DMS79 treated with DMSO at 0.1 percent for 48 hours (cell line): Measurements from ENCODE around the gene TSPAN13.

ENCODE experiments used
- DNase-seq: peaks from one replicate; lab custom pipeline; 2025; lab: John Stamatoyannopoulos, UW

Gene TSPAN13

DNA sequence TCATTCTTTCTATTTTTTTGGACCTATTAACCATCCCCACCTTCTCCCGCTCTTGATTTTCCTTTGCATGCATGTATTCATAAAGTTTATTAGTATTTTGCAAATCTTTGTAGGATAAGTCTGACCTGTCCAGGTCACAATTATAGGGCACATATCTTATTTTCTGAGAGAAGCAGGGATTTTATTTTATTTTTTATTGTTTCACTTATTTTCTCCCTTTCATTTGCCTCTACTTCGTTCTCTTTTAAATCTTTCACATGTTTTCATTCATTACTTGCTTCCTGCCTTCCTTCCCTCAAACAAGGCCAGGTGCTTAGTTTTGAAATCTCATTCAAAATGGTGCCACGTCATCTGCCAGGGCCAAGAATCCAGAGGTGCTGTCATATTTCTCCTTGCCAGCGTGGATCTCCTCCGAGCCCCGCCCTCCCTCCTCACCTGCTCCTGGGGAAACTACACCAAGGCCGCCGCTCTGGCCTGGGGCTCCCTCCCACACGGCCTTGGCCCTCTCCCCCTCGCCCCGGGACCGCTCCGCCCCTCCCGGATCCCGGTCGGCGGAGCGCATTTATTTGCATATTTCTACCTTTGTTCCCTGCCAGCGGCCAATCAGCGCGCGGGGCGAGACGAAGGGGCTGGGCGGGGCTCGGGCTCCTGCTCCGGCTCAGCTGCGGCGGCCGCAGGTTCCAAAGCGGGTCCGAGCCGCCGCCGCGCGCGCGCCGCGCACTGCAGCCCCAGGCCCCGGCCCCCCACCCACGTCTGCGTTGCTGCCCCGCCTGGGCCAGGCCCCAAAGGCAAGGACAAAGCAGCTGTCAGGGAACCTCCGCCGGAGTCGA, at the start of gene TSPAN13:
TSPAN13 (plus strand) TSS at position 654 of the 830 bp plus-strand sequence. CDS start 213 bp downstream, outside the sequence.
- DNase-seq = peak; percentile 95

DNA sequence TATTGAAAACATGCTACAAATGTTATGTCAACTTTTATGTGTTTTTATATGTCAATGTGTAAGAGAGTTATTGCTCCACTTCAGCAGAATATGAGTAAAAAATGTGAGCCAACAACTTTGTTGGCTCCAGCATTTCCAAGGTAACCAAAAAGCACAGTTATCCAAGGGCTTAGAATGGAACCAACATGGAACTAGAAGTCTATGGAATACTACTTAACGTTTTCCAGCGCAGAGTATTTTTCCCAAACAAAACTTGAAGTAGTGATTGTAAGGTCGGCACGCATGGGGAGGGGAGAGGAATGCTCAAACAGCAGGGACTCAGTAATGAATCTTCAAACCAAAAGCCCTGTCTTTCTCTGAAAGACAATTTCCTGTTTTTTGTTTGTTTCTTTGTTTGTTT, 45.0 kb upstream of the TSPAN13 start:
- DNase-seq = no peak

DNA sequence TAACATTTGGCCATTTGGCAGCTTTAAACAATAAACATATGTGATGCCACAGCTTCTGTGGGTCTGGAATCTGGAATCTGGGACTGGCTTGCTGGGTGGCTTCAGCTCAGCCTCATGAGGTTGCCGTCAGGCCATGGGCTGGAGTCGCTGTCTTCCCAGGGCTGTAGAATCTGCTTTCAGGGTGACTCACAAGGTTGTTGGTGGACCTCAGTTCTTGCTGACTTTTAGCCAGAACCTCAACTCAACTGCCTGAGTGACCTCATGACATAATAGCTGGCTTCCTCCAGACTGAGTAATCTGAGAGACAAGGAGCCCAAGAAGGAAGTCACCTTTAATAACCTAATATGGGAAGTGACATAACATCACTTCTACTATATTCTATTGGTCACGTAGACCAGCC, 44.6 kb upstream of the TSPAN13 start:
- DNase-seq = no peak

DNA sequence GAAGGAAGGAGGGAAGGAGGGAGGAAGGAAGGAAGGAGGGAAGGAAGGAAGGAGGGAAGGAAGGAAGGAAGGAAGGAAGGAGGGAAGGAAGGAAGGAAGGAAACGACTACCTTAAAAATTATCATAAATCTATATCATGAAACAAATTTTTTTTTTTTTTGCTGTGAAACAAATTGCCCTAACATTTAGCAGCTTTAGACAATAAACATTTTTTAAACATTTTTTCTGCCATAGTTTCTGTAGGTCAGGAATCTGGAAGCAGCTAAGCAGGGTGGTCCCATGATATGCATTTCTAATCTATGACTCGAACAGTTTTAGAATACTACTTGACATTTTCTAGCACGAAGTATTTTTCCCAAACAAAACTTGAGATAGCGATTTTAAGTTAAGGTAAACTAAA, 42.9 kb upstream of the TSPAN13 start:
- DNase-seq = no peak

DNA sequence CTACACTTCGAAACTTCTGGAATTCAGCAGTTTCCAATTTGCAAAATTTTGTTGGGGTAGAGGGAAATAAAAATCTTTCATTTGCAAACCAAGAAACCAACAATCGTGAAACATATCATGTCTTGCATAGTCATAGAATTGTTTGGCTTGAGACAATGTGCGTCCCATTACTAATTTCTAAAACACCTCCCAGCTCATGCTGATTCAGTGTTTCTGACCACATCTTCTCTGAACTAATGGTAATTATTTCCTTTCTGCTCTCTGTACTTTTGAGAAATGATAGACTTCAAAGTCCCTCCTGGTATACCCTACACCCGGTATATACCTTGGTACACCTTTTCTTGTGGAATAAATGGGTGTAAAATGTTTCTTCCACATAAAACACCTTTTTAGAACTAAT, 41.8 kb upstream of the TSPAN13 start:
- DNase-seq = no peak

DNA sequence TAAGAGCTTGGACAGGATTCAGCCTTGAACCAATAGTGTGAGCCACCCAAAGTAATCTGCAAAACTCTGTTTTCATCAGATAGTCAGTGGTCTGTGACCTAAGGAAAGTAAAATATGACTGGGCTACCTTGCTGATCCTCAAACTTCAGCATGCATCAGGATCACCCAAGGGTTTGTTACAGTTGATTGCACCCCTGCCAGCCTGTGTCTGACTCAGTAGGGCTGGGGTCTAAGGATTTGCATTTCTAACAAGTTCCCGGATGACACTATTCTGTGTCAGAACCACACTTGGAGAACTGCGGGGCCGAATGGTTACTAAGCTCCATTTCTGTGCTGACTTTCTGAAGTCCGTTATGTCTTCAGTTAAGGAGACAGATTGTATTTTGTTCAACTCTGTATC, 40.6 kb upstream of the TSPAN13 start:
- DNase-seq = no peak

DNA sequence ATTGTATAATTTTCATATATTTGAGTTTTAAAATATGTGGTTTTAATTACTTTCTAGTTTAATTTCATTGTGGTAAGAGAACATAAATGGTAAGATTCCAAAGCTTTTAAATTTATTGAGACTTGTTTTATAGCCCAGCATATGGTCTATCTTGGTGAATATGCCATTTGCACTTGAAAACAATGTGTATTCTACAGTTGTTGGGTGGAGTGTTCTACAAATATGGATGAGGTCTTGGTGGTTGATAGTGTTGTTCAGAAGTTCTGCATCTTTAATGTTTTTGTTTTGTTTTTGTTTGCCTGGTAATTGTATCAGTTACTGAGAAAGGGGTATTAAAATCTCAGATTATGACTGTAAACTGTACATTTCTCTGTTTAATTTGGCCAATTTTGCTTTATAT, 37.6 kb upstream of the TSPAN13 start:
- DNase-seq = no peak

DNA sequence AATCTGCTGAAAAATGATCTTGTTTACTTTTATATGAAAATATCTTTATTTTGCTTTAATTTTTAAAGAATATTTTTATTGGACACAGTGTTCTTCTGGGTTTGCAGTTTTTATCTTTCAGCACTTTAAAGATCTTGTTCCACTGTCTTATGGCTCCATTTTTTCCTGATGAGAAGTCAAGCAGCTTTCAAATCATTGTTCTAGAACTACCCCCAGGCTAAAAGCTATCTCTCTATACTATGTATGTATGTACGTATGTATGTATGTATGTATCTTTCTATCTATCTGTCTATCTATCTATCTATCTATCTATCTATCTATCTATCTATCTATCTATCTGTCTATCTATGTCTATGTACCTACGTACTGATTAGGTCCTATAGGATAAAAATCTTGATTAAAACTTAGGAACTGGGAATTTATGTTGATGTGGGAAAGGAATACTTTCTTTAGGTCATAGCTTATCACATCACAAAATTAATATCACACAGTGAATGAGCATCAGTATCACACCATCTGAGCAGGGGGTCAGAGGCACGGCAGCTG, 35.4 kb upstream of the TSPAN13 start:
- no peak for DNase-seq

DNA sequence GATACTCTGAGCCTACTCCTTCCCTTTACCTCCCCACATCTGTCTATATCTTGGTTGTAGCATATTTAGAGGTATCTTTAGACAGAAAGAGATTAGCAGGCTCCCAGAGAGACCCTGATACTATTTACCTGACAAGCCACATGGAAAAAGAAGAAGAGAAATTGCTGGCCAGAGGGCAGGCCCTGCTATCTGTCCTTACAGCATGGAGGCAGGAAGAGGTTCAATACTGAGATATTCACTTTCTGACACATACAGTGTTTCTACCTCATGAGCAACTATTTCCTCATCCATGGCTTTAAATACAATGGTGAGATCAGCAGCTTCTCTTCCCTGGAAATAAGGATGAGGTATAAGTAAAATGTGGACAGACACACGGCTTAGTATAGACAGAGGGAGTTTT, 33.9 kb upstream of the TSPAN13 start:
- no peak for DNase-seq

DNA sequence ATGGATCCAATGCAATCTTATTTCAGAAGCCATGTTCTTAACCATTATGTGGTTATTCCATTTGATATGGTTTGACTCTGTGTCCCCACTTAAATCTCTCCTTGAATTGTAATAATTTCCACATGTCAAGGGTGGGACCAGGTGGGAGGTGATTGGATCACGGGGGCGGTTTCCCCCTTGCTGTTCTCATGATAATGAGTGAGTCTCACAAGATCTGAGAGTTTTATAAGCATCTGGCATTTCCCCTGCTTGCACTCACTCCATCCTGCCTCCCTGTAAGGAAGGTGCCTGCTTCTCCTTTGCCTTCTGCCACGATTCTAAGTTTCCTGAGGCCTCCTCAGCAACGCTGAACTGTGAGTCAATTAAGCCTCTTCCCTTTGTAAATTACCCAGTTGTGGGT, 32.0 kb upstream of the TSPAN13 start:
- no peak for DNase-seq

DNA sequence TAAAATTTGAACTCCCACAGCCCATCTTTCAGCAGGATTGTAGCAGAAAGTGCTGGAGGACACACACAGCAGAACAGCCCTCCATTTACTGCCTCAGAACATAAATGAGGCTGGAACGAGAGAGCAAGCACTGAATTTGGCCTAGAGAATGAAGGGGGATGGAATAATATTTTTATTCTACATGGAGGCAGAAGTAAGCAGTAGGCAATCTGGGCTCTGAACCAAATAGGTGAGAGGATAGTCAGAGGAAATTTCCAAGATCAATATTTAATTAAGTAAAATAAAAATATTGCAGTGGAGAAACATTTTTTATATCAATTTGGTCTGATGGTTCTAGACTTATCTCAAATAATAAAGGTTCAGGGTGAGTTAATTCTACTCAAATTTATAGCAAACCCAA, 29.2 kb upstream of the TSPAN13 start:
- DNase-seq = no peak

DNA sequence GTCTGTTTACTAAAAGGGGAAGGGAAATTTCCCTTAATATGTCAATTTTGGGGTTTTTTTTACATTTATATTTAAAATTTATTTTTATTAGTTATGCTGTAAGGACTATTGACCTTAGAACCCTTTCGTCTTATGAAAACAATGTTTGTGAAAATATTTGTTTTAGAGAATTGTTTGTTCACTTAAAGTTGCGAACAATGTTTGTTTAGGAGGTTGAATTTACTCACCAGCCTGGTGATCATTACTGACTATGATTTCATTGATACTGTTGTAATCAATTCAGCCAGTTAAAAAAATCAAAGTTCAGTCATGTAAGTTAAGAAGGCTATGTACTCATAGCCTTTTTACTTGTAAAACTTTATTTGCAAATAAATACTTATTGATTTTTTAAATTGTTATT, 27.4 kb upstream of the TSPAN13 start:
- DNase-seq = no peak

DNA sequence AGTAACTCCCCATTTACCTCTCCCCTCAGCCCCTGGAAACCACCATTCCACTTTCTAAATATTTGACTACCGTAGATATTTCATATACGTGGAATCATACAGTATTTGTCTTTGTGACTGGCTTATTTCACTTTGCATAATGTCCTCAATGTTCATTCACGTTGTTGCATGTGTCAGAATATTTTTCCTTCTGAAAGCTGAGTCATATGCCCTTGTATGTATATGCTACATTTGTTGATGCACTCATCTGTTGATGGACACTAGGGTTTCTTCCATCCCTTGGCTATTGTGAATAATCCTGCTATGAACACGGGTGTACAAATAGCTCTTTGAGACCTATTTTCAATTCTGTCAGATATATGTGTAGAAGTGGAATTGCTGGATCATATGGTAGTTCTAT, 25.8 kb upstream of the TSPAN13 start:
- no peak for DNase-seq

DNA sequence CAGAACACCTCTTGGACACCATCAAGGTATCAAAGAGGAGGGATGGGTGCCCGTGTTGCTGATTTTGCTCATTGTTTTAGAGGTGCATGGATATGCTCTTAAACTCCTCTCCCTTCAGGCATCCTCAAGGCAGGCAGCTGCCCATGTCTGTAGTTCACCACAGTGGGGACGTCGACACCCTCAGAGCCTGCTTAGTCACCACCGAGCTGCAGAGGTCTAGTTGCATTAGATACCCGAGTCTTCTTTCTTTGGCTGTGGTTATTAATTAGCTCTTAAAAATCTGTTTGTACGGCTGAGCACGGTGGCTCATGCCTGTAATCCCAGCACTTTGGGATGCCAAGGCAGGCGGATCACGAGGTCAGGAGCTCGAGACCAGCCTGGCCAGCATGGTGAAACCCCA, 24.7 kb upstream of the TSPAN13 start:
- no peak for DNase-seq

DNA sequence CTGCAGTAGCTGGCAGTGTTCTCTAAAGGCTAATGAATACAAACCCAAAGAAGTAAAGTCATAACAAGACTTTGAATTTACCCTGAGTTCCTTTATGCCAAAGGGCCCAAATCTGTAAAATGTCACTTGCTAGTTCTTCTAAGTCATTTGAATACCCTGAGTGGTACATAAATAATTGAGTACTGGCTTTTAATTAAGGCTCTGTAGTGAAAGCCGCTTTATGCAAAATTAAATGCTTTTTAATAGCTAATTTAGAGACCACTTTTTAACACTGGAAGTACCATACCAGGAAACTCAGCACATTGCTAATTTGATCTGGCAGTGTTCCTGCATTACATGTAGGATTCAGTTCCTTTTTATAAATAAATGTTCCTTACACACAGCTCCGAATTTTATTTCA, 24.0 kb upstream of the TSPAN13 start:
- no peak for DNase-seq

DNA sequence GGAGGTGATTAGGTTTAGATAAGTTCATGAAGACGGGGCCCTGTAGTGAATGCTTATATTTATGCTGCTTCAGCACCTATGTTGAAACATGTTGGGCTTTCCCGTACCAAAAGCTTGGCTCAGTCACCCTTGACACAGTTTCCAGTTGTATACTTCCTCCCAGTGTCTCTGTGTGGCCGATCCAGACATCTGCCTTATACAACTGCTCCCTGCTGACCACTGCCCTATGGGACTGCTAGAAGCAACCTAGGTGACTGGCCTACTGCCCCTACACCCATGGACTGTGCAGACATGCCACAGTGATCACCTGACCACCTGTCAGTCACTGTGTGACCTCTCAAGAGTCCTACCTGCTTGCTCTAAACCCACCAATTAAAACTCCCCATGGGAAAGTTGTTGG, 22.6 kb upstream of the TSPAN13 start:
- DNase-seq = no peak

DNA sequence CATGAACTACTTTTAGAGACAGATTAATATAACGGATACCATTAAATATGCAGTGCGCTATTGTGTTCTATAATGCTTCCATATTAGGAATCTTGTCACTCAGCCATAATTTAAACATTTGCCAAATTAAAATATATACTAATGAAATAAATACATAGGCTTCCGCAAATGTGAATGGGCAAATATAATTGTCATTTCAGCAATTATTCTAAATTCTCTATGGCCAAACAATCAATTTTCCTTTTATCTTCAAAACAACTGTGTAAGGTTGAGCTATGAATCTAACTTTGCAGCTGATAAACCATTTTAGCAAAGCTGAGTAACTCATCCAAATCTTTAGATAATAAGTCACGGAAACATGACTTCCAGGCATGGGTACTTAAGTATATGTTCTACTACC, 20.7 kb upstream of the TSPAN13 start:
- DNase-seq = no peak

DNA sequence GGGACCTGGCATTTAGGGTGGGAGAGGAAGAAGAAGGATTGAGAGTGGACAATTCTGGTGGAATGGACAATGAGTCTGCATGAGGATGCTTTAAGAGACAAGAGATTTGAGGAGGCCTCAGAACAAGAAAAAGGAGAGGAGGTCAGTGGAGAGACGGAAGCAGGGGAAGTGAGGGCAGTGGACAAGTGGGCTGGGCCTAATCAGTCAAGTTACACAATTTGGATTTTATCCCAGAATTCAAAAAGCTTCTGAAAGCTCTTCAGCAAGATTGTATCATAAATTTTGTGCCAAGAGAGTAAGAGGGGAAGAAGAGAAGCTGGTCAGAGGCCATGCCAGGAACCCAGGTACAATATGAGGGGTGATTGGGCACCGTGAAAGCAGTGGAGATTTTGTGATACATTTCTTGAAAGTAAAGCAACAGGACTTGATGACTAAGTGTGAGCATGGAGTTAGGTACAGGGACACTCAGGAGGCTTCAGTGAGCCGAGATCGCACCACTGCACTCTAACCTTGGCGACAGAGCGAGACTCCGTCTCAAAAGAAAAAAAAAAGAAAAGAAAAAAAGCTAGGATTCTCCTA, 19.3 kb upstream of the TSPAN13 start:
- DNase-seq = no peak

DNA sequence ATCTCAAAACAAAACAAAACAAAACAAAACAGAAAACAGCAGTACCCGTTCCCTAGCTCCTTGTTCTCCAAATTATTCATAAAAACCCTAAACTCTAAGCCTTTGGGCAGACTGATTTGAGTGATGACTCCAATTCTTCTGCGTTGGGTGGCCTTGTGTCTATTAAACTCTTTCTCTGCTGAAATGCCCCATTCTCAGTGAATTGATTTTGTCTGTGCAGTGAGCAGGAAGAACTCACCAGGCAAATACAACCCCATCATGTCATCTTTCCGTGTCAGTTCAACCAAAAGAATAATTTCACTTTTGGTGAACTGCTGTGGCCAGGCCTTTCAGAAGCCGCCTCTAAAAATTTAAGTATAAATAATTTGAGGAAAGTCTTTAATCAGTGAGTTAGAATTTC, 18.5 kb upstream of the TSPAN13 start:
- no peak for DNase-seq

DNA sequence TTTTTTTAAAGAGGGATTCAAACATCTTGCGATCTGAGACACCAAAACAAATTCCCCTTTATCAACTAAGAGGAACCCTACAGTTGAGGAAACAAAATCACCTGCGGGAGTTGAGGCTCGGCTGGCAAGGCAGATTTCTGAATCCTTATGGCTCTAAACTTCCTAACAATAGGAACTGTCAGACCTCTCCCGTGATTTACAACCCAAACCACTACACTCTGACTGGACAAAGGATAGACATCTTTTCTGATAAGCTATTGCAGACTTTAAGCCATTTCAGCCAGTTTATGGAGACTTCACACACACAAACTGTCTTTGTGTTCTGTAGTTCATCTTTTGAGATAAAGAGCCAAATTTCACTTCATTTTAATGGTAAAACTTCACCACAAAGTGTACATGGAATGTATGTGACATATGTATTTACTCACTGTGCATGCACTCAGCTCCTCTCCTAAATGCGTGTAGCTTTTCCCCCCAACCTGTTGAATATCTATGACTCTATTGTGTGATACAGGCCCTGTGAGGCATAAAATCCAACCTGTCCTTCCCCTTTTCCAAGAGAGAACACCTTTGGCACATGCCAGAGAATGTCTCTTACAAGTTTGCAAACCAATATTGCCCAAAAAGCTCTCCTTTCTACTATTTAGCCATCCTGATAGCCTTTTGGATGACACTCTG, 15.4 kb upstream of the TSPAN13 start:
- DNase-seq = no peak

DNA sequence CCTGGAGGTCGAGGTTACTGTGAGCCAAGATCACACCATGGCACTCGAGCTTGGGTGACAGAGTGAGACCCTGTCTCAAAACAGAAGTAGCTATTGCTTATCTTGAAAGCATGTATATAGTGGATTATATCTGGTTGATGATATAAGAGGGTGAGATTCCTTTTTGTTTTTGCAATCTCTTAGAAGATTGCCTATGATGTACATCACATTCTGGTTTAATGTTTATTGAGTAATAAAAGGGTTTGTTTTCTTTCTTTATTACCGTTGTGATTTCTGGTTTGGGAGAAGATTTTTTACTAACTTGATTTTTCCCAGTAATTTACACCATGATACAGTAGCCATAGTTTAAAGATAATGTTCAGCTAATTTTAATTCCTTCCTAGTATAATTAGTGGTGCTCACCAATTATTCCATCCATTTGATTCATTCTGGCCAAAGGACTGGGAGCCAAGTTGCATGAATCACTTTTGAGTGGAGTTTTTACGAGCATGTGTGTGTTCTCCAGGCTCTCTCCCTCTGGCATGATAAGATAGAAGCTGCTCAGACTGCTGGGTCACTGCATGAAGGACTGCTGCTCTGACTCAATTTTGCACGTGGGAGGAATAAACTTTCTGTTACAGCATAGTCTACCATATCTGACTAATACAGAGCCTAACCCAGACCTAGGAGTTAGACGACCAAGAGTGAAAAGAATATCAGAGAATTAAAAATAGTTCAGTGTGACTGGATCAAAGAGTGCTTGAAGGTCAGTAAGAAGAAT, 13.5 kb upstream of the TSPAN13 start:
- no peak for DNase-seq

DNA sequence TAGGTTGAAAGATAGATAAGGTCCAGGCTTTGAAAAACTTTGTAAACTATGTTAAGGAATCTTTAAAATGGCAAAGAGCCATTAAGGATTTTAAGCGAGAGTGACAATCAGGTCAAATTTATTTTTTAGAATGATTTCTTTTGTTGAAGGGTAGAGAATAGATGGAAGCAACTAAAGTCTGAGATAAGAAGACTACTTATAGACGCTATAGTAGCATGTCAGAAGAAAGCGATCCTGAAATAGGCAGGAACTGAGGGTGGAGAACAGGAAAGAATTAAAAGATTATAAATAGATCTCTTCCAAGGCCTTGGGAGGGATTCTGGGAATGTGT, 13.0 kb upstream of the TSPAN13 start:
- no peak for DNase-seq
